T follicular helper cell (primary cell): ENCODE measurements around the gene ARHGAP23.
"Not testable (repeated sequence)": the region's sequence is repeated elsewhere in the genome, so short reads cannot be mapped to it uniquely, and the experiment has no call there.

Experiments
- DNase-seq: peaks from one replicate; pipeline ENCODE4 v3.0.0-alpha.2; 2020; ENCODE audit warnings: low read depth

ARHGAP23 gene

GRCh38 chr17:38461683-38462082 lies 33.4 kb downstream of the ARHGAP23 start:
- DNase-seq = no peak

- DNase-seq = no peak
These were observed 35.2 kb downstream of the ARHGAP23 start for GRCh38 chr17:38463451-38463858.

- DNase-seq = no peak
These were observed 36.0 kb downstream of the ARHGAP23 start for GRCh38 chr17:38464251-38464722.

GRCh38 chr17:38464723-38465390 lies 36.6 kb downstream of the ARHGAP23 start:
- DNase-seq = no peak

- DNase-seq = no peak
These were observed 37.4 kb downstream of the ARHGAP23 start for GRCh38 chr17:38465391-38466345.

- no peak for DNase-seq
These were observed 38.4 kb downstream of the ARHGAP23 start for GRCh38 chr17:38466346-38467315.

GRCh38 chr17:38467491-38467890 lies 39.2 kb downstream of the ARHGAP23 start:
- DNase-seq = no peak

GRCh38 chr17:38469875-38470274 lies 41.6 kb downstream of the ARHGAP23 start:
- DNase-seq = no peak

GRCh38 chr17:38471253-38471652 lies 43.0 kb downstream of the ARHGAP23 start:
- not testable (repeated sequence) for DNase-seq

GRCh38 chr17:38474666-38475065 lies 46.4 kb downstream of the ARHGAP23 start:
- not testable (repeated sequence) for DNase-seq

GRCh38 chr17:38476549-38476948 lies 48.3 kb downstream of the ARHGAP23 start:
- DNase-seq = no peak

- DNase-seq = not testable (repeated sequence)
These were observed 49.2 kb downstream of the ARHGAP23 start for GRCh38 chr17:38477417-38477816.

- not testable (repeated sequence) for DNase-seq
These were observed 49.7 kb downstream of the ARHGAP23 start for GRCh38 chr17:38477951-38478350.

GRCh38 chr17:38478667-38479066 lies 50.4 kb downstream of the ARHGAP23 start:
- DNase-seq = not testable (repeated sequence)

GRCh38 chr17:38482039-38482699 lies 53.9 kb downstream of the ARHGAP23 start:
- not testable (repeated sequence) for DNase-seq

GRCh38 chr17:38482700-38483043 lies 54.4 kb downstream of the ARHGAP23 start:
- not testable (repeated sequence) for DNase-seq

- peak; percentile 40 for DNase-seq
These were observed 56.2 kb downstream of the ARHGAP23 start for GRCh38 chr17:38484242-38485145.

- DNase-seq = no peak
These were observed 56.8 kb downstream of the ARHGAP23 start for GRCh38 chr17:38485146-38485468.

- DNase-seq = not testable (repeated sequence)
These were observed 57.5 kb downstream of the ARHGAP23 start for GRCh38 chr17:38485681-38486298.

- not testable (repeated sequence) for DNase-seq
These were observed 61.5 kb downstream of the ARHGAP23 start for GRCh38 chr17:38489774-38490173.
